NCI-H1694 treated with DMSO at 0.1 percent for 48 hours (cell line): ENCODE data around the gene STRN.
"Not testable (repeated sequence)": the region's sequence is repeated elsewhere in the genome, so short reads cannot be mapped to it uniquely, and the experiment has no call there.

ENCODE experiments used
- DNase-seq: peaks from one replicate; lab custom pipeline; 2025; lab: John Stamatoyannopoulos, UW

The STRN gene, protein sequence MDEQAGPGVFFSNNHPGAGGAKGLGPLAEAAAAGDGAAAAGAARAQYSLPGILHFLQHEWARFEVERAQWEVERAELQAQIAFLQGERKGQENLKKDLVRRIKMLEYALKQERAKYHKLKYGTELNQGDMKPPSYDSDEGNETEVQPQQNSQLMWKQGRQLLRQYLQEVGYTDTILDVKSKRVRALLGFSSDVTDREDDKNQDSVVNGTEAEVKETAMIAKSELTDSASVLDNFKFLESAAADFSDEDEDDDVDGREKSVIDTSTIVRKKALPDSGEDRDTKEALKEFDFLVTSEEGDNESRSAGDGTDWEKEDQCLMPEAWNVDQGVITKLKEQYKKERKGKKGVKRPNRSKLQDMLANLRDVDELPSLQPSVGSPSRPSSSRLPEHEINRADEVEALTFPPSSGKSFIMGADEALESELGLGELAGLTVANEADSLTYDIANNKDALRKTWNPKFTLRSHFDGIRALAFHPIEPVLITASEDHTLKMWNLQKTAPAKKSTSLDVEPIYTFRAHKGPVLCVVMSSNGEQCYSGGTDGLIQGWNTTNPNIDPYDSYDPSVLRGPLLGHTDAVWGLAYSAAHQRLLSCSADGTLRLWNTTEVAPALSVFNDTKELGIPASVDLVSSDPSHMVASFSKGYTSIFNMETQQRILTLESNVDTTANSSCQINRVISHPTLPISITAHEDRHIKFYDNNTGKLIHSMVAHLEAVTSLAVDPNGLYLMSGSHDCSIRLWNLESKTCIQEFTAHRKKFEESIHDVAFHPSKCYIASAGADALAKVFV

DNA sequence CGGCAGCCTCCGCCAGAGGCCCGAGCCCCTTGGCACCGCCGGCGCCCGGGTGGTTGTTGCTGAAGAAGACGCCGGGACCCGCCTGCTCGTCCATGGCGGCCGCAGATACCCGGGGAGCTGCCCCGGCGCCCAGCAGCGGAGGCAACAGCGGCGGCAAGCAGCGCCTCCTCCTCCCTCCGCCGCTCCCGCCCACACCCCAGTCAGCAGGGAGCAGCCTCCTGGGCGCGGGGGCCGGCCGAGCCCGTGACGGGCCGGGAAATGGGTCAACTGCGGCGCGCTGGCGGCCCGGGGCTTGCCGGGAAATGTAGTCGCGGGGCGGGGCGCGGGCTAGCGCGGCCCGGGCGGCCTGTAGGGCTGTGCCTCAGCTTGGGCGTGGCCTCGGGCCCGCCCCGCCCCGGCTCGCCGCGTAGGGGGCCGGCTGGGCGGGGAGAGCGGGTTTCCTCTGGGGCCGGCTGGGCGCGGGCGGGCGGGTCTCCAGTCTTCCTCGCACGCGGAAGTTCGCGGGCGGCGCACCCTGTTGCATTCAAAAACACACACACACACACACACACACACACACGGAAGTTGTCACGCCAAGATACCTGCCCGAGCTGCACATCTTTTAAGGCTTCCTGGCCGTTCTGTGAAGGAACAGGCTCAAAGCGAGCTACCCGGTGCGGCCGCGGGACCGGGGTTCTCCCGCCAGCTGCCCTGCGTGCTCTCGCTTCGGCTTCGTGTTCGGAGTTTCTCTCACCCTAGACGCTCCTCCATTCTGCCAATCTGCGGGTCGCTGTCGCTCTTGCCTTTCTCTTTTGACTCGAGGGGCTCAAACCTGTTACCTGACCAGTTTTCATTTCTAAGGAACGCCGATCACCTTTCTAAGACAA is at the start of gene STRN:
Gene STRN (minus strand): TSS at position 167 of the 866 bp plus-strand sequence. CDS start 73 bp downstream, at position 94.
- peak; percentile 91 for DNase-seq

DNA sequence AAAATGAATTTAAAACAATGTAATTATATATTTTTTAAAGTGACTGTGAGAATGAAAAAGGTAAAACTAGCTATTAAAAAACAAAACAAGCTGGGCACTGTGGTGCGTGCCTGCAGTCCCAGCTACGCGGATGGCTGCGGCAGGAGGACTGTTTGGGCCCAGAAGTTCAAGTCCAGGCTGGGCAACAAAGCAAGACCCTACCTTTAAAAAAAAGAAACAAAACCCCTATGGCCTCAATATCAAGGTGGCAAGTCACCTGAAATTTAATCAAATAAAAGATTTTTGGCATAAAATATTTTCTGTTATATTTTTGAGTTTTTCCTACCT is 46.9 kb upstream of the STRN start:
- DNase-seq, result no peak

DNA sequence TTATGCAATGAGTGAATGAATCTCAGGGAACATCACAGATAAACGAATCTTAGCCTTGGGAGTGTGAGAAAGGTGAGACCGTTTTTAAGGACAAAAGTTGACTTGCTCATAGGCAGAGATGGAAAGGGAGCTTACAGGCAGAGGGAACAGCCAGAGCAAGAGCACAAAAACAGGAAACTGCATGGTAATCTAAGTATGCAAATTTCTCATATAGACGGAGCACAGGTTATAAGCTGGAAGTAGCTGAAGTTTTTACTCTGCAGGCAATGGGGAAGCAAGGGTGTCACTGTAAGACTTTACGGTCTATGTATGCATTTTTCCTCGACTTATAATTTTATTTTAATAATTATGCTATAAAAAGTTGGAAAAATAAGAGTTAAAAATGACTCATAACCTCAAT is 44.8 kb upstream of the STRN start:
- no peak for DNase-seq

DNA sequence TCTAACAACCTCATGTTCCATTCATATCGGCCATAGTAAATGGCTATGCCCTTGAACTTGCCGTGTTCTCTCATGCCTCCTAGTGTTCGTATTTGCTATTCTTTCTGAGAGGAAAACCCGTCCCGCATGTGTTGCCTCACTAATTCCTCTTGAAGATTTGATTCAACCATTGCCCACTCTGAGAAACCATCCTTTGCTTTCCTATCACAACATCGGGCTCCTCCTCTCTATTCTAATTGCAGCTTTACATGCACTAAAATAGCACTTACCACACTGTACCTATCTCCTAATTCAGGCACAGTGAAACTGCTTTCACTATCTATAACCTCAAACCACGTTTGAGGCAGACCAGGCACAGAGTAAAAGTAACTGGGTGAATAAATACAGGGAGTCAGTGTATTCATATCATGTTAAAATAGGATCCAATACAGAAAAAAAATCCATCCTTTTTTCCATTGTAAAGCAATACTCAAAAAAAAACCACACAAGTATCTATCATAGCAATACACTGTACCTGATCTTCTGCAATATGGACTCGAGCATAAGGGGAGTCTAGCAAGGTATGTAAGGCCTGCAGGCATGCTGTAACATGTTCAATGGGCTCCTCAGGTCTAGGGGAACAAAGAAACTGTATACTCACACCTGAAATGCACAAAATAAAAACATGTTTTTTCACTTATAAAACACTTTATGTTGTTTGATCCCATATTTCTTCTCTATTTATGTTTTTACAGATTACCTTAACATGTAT is 39.0 kb upstream of the STRN start:
- DNase-seq, result no peak

DNA sequence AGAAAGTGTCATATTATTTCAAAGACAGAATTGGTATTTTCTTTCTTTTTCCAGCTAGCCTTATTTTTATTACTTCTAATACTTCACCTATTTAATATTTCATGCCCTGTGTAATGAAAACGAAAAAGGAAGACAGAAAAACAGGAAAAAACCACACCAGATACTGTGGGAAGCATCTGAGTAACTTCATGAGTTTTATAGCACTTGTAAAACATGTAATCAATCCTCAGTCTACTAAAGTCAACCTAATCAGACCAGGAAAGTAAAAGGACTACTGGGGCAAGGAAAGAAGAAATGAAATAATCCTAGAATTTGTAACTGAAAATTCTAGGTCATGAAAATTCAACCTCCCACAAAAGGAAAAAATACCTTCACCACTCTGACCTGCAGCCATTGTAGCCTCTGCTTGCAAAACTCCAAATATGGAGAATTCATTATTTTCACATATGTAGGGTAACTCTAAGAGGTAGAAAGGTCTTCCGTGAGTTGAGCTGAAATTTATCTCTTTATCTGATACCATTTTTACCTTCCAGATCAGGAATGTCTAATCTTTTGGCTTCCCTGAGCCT is 34.7 kb upstream of the STRN start:
- no peak for DNase-seq

DNA sequence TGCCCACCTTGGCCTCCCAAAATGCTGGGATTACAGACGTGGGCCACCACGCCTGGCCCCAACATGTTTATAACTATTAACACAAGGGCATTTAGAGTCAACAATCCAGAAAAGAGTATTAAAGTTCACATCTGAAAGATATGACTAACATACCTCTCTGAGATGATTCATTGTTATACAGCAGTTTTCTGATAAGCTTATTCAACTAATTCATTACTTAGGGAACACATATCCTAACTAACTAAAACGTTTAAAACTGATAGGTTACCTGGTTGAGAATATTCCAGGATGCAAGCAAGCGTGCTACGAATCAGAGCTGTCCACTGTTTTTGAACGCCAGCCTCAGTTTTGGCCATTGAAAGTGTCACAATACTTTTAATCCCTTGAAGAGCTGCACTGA is 34.0 kb upstream of the STRN start:
- DNase-seq, result no peak

DNA sequence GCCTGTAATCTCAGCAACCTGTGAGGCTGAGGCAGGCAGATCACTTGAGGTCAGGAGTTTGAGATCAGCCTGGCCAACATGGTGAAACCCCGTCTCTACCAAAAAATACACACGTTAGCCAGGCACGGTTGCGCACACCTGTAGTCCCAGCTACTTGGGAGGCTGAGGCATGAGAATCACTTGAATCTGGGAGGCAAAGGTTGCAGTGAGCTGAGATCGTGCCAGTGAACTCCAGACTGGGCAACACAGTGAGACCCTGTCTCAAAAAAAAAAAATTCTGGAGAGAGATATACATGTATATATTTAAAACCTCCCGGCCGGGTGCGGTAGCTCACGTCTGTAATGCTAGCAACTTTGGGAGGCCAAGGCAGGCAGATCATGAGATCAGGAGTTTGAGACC is 33.1 kb upstream of the STRN start:
- not testable (repeated sequence) for DNase-seq

DNA sequence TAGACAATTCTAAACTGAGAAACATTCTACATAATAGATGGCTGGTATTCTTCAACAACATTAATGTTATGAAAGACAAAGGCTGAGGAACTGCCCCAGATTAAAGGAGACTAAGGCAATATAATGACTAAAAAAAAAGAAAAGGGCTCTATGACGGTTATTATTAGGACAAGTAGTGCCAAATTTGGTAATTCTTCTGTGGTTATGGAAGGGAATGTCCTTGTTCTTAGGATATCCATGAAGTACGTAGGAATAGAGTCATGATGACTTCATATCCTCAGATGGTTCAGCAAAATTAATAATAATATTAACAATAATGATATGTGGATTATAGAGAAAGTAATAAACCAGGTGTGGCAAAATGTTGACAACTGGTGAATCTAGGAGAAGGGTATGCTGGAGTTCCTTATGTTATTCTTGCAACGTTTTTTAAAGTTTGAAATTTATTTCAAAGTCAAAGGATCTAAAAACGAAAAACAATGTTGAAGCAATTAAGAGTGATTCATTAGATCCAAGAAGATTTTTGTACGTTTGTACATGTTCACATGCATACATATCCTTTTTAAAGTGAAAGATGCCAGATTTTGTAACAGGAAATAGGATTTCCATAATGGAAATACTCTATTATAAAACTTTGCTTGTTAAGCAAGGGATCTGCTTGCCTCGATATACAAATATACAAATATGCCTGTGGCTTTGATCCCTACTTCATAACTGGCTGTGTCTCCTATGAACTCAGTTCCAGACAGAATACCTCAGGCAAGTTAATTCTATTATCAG is 27.7 kb upstream of the STRN start:
- no peak for DNase-seq

DNA sequence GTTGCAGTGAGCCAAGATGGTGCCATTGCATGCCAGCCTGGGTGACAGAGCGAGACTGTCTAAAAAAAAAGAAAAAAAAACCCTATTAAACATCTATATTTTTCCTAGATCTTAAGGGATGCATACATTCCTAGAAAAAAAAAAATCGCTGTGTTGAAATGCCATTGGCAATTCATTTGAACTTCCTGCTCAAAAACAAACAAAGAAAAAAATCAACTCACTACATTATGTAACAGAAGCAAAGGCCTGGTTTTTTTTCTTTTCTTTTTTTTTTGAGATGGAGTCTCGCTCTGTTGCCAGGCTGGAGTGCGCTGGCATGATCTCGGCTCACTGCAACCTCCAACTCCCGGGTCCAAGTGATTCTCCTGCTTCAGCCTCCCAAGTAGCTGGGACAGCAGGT is 21.7 kb upstream of the STRN start:
- DNase-seq, result no peak

DNA sequence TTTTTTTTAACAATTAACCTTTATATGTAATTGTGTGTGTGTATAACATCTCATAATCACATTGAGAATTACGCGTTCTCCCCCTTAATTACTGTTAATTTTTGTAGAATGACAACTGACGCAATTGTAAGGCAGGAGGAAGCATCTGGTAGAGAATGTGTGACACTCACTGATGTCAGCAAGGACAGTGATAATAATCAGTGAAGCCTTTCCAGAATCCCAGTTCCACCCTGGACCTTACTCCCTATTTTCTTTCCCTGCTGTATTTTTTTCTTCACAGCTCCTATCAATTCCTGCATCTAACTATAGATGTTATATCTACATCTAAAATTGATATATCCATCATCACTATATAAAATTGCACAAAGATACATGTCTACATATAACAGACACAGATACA is 16.1 kb upstream of the STRN start:
- DNase-seq, result no peak

DNA sequence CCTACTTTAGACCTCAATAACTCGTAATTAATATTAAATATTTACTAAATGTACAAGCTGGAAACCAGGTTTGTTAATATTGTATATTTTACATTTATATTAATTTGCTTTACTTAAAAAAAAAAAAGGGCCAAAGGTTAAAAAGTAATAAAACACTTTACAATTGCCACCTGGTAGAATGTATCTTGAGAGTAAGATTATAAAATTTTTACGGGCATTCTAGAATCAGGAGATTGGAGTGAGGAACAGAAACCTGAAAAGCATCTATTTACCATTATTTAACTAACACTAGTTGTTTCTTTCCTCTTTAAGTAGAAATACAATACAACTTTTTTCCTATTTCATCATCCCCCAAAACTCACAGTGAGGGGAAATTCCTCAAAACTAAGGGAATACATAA is 15.6 kb upstream of the STRN start:
- no peak for DNase-seq

DNA sequence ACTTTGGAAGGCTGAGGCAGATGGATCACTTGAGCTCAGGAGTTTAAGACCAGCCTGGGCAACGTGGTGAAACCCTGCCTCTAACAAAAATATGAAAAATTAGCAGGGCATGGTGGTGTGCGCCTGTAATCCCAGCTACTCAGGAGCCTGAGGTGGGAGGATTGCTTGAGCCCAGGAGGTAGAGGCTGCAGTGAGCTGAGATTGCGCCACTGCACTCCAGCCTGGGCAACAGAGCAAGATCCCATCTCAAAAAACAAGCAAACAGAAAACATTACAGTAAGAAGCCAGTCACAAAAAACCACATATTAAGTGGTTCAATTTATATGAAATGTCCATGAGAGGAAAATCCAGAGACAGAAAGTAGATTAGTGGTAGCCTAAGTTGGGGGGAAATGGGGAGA is 12.7 kb upstream of the STRN start:
- not testable (repeated sequence) for DNase-seq

DNA sequence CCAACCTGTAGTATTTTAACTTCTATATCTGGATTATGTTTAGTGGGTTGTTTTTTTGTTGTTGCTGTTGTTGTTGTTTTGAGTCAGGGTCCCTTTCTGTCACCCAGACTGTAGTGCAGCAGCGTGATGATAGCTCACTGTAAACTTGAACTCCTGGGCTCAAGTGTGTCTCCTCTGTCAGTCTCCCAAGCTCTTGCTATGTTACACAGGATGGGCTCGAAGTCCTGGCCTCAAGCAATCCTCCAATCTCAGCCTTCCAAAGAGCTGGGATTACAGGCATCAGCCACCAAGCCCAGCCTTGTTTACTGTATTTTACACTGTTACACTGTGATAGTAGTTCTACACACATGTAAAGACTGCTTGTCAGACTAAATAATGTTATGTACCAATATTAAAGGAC is 9.7 kb upstream of the STRN start:
- no peak for DNase-seq

DNA sequence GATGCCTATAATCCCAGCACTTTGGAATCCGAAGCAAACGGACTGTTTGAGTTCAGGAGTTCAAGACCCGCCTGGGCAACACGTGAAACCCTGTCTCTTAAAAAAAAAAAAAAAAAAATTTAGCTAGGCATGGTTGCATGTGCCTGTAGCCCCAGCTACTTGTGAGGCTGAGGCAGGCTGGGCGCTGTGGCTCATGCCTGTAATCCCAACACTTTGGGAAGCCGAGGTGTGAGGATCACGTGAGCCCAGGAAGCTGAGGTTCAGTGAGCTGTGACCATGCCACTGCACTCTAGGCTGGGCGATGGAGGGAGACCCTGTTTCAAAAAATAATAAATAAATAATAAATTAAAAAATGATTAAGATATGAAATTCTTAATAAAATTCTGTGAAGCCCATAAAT is 9.0 kb upstream of the STRN start:
- no peak for DNase-seq

DNA sequence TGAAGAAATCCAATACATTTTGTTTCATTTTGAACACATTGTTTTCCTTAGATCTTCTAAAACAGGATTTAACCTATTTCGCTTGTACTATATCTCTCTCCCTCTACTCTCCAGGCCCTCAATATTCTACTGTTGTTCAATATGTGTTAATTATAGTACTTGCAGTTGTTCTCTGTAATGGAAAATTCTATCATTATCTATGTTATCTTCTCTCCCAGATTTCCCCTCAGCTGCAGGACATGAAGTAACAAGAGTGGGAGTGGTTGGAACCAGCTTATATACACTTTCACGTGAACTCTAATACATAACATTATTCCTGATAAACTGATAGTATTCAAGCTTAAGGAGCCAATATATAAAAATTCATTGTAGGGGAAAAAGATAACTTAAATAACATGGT is 7.0 kb upstream of the STRN start:
- DNase-seq, result no peak

DNA sequence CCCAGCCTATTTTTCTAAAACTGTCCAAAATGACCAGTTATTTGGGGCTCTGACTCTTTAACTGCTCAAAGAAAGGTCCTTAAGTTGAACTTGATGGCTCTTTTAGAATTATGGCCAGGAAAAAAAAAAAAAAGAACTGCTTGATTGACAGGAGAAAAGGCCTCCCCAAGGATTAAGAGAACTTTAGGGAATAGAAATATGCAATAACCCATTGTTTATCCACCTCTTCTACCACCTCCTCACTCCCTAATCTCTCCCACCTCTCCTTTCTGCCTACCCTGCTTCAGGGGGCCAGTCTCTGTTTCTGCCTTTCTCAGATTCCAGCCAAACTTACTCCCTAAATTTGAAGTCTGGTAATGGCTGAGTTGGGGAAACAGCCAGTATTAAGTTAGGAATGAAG is 5.7 kb upstream of the STRN start:
- DNase-seq, result no peak

DNA sequence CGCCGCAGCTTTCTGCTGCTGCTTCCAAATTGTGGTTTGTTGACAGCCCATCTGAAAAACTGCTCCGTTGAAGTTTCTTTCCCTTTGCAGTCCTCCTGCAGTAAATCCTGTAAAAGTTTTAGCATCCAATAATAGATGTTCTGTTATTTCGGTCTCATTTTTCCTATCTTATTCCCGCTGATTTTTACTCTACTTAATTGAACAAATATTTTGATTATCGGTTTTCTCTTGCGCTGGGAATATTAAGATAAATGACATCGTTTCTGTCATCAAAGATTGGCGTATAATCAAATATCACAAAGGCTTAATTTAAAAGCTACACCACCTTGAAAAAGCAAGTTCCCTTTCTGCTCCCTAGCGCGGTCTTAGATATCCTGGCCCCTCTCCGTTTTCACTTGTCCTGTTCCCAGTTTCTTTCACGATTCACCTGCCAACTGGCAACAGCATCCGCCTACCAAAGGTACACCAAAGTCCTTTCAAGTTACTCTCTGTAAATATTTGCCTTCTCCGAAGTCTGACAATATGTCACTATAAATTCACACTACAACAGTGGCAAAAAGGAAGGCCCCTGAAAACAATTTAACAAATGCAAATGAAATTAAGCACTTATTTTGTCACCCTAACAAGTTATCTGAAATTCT is 1.0 kb upstream of the STRN start:
- peak; percentile 26 for DNase-seq

DNA sequence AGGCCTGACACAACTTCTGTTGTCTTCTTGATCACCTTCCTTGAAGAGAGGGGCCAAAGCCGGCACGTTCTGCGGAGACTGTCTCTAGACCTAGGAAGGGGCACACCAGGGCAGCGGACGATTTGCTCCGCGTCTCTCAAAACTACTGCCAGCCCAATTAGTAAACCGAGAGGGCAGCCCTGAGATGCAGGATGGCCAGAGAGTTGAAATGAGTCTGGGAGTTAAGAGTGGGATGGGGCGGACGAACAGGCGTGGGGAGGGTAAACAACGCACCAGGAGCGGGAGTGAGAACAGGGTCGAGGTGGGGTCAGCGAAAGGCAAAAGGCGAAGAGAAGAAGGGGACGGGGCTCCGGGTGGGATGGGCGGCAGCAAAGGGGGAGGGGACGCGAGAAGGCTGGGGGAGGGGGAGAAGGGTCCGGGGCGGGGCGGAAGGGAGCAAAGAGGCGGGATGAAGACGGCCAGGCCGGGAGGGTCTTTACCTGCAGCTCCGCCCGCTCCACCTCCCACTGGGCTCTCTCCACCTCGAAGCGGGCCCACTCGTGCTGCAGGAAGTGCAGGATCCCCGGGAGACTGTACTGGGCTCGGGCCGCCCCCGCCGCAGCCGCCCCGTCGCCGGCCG is 476 bp downstream of the STRN start:
- DNase-seq, result peak; percentile 36

DNA sequence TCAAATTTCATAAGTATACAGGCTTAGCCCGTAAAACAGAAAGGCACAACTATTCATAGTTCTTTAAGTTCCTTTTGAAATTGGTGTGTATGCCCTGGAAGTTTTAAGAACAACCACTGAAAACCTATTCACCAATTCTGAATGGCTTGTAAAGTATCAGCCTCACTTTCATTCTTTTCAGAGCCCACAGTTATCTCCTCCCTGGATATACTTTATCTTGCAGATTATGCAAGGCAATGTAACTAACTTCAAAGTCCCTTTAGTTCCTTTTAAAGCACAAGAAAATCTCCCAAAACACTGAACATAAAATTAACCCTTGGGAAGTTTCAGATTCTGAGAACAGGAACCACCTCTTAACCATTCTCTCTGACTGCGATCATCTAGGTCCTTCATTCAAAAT is 1.1 kb downstream of the STRN start:
- DNase-seq, result no peak
